HG03439 (cell line): ENCODE data around the gene CAMSAP1.

Experiments
- ATAC-seq: cut with Tn5 transposase; IDR thresholded peaks from one replicate; pipeline ENCODE4 v1.9.1; 2021; ENCODE audit warnings: mild to moderate bottlenecking, moderate library complexity; ENCODE audit not compliant: unreplicated experiment

Gene CAMSAP1

DNA sequence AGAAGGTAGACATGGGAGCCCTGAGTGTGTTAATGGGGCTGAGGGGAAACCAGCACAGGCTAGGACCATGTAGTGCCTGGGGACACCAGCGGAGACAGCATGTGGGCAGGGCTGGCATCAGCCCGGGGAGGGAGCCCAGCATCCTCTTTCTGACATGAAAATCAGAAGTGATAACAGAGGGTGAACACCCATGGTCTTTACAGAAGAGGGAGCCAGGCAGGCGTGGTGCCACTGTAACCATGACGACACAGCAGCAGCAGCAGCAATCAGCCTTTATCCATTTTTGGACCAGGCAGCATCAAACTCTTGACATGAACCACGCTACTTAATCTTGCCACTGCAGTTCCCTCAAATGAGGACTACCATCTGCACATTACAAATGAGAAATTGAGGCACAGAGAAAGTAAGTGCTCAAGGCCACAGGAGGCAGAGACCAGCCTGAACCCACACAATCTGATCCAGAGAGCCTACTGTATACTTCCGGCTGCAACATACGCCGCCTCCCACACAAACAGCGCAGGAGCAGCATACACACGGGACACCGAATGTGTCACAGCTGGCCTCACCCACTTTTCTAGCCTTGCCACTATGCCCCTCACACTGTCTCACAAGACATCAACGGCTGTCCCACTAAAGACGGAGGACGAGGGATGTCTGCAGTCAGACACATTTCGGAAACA, 23.8 kb downstream of the CAMSAP1 start:
- no peak for ATAC-seq

DNA sequence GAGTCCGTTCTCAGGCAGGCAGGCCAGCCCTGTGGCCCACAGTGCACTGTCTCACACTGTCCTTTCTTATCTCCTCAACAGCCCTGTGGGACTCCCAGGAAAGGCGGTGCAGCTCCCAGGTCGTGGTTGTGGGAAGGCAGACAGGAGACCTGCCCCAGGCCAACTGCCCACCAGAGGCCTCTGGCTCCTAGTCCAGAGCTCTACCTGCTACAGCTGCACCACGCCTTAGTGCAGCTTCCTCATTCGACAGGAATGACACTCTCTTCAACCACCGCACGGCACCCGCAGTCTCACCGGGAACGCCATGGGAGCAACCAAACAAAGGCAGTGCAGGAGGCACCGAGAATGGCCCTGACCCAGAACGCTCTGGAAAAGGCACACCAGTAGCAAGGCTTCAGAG, 25.3 kb downstream of the CAMSAP1 start:
- ATAC-seq: no peak

DNA sequence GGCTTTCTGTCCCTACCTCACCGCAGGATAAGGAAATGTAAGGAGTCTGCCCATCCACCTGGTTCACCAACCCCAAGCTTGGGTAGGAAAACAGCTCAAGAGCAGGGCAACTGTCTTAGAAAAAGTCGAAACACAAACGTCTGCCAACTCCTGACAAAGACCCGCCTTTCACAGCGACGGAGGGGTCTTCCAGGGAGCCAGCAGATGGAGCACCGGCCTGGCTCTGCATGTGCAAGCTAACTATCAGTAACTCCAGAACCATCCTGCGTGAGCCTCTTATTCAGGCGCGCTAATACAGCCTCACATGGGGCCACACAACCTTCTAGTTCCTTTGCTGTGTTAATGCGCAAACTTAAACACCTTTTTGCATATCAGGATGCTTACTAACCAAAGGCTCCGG, 26.9 kb downstream of the CAMSAP1 start:
- no peak for ATAC-seq

DNA sequence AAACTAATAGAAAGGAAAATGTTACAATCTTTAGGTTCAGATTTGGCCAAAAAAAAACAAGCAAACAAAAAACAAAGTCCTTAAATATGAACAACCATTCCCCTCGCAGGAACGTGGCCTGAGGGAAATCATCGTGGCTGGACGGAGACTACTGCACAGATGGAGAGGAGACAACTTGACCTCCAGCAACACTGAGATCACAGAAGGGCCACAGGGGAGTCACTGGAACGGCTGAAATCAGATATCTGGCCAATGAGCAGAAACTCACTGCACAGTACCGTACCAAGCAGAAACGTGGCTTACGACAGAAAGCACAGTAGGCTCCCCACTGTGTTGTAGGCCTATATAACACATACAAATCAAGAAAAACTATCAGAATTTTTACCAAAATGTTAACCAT, 27.7 kb downstream of the CAMSAP1 start:
- ATAC-seq: no peak

DNA sequence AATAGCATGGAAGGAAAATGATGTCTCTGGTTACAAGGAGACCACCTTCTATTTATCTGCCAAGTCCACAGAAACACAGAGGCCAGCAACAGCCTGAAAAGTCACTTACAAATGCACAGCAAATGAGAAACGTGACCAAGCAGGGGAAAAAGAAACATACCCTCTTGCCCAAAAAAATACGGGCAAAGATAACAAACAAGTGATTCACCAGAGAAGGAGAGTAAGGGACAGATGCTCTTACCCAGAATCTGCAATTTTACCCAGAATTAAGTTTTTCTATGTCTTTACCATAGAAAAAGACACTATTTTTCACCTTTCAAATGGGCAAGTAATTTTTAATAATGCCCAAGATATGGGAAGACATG, 28.1 kb downstream of the CAMSAP1 start:
- ATAC-seq: no peak

DNA sequence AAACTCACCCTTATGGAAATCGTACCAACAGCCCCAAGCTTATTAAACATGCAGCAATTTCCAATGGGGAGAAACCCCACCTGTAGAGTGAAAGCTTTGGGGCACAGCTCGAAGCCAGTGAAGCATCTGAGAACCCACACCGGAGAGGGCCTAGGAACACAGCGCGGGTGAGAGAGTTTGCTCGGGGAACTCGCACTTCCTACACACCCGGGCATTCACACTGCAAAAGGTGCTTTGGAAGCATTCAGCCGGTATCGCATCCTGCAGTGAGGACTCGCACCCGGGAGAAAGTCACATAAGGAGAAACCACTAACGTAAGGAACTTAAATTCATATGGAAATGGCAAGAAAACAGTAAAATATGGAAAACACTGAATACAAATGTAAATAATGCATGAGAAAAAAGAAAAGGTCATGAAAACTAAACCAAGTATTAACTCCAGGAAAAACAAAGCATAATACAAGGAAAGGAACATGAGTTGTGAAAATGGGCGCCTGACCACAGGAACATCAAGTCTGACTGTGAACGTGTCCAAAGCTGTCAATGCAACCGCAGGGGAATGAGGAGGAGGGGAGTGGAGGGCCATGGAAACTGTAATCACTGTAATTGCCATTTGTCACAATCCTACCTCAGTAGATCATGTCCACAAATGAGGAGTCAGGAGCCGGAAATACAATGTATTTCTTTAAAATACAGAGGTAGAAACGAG, 28.7 kb downstream of the CAMSAP1 start:
- ATAC-seq: no peak

DNA sequence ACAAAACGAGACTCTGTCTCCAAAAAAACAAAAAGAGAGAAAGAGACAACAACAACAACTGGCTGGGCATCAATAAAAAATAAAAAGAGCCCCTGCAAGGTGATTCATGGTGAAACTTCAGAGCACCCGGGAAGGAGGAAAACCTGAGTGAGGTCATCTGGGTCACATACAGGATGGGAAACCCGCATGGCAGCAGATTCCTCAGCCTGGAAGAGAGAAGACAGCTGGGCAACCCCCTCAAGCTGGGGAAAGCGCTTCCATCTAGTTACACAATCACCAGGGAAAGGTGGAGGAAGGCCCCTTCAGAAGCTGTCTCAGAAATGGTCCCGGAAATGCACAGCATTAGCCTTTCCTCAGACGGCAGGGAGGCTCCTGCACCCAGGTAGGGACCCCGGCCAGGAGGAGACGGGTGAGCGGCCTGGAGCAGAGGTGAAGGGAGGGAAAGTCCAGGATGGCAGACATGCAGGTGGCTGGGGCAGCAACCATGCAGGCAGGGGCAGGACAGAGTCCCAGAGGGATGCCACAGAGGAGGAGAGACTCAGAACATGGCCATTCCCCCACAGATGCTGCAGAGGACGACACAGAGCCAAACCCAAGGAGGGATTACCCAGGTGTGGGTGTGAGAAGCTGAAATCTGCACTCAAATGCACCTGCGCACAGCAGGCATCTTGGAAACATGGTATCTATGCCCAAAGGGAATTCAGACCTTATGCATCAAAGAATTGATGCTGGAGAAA, 29.4 kb downstream of the CAMSAP1 start:
- ATAC-seq: no peak

DNA sequence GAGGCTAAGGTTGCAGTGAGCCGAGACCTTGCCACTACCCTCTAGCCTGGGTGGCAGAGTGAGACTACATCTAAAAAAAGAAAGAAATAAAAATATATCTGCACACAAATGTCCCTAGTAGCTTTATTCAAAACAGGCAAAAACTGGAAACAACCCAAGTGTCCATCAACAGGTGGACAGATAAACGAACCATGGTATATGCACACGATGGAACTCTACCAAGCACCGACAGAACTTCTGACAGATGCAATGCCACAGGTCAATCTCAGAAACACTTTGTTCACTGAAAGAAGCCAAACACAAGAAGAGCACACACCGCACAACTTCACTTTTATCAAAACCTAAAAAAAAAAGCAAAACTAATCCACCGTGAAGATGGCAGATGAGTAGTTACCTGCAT, 30.4 kb downstream of the CAMSAP1 start:
- ATAC-seq: no peak

DNA sequence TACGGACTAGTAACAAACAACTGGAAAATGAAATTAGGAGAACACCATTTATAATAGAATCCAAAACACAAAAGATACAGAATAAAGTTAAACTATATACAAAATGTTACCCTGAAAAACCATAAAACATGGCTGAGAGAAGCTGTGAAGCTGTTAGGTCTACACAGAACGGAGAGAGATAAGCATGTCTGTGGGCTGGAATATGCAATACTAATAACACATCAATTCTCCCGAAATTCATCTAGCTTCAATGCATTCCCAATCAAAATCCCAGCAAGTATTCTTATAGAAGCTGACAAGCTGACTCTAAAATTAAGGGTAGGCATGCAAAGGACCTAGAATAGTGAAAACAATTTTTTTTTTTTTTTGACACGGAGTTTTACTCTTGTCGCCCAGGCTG, 32.5 kb downstream of the CAMSAP1 start:
- ATAC-seq: no peak

DNA sequence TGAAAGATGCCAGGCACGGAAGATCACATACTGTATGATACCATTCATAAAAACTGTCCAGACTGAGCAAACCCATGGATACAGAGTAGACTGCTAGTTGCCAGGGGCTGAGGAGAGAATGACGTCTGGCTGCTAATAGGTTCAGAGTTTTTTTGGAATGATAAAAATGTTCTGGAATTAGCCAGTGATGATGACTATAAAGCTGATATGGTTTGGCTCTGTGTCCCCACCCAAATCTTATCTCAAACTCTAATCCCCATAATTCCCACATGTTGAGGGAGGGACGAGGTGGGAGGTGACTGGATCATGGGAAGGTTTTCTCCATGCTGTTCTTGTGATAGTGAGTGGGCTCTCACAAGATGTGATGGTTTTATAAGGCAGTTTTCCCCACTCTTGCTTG, 37.4 kb downstream of the CAMSAP1 start:
- ATAC-seq: no peak

DNA sequence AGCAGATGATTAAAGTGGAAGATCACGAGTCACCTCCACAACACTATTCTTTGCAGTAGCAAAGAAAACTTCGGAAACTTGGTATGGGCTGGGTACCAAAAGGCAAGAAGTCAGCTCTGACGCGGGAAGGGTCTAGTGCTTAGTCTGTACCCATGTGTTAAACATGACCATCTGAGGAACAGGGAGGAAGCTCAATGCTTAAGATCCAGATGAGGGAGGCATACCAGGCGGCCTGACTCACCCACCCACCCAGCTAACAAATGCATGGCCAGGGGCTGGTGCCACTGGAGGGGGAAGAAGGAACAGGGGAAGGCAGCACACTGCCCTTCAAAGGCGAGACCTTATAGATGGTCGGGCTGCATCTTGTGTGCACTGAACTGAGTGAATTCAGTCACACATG, 41.8 kb downstream of the CAMSAP1 start:
- ATAC-seq: no peak

DNA sequence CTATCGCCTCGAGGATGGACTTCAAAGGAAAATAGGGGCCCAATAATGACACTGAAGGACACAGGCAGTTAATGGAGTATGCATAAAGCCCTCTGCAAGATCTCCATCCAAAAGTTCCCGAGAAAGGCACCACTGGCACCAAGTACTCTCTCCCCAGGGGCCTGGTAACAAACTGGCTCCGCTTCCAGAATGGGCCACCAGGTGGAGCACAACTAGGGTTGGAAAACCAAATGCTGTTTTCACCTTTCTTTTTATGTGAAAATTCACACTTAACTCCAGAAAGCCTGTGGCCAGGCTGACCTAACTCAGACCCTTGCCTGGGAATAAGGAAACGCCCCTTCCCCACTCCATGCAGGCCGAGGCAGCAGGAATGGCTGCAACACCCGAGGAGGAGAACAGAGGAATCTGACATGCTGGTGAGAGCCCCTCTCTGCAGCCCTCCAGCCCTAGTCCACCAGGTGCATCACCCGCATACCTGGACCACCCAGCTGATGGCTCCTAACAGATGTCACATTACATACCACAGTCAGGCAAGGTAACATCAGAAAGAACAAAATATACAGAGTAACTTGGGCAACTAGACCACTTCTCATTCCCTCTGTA, 42.8 kb downstream of the CAMSAP1 start:
- ATAC-seq: no peak

DNA sequence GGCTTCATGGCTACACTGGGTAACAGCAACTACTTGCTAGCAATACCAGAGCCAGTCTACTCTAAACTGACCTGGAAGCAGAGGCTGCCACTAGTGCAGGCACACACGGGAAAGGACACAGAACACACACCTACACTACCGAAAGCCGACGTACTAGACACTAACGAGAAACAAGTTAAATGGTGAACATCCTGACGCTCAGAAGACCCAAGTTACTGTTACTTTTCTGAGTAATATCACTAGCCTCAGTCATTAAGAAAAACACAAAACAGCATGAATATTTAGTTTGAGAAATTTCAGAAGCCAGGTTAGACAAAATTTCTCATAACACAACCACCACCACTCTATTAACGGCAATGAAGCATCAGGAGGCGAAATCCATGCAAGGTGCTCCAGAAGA, 44.5 kb downstream of the CAMSAP1 start:
- no peak for ATAC-seq

DNA sequence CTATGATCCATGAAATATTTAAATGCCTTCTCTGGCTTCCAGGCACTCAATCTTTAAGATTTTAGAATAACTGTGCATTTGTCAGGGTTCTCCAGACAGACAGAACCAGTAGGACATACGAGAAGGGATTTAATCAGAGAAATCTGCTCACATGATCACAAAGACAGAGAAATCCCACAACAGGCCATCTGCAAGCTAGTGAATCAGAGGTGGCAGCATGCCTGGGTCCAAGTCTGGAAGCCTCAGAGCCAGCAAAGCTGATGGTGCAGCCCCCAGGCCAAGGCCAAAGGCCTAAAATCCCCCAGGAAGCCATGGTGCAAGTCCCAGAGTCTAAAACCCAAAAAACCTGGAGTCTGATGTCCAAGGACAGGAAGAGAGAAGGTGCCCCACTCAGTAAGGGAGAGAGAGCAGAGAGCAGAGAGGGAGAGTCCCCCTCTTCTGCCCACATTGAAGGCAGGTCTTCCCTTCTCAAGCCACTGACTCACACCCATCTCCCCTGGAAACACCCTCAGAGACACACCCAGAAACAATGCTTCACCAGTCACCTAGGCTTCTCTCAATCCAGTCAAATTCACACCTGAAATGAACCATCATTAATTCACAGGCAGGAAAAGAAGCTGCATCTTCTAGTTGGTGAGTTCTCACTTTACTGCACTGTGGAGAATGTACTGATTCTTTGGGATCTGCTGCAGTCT, 48.7 kb downstream of the CAMSAP1 start:
- ATAC-seq: no peak

DNA sequence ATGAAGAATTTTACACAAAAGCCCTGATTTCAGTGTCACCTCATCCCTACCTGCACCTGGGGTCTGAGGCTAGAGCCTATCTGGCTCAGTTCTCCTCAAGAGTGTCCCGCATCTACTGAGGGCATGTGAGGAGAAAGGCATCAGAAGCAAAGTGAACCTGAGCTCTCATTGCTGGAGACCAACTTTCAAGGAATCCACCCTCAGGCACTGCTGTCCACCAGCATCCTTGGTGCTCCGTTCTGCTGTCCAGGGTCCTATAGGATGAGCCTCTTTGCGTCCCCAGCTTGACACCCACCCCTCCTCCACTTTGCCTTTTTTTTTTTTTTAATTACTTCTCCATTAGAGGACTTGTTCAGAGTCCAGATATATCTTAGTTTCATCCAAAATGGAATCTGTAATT, 49.5 kb downstream of the CAMSAP1 start:
- ATAC-seq: no peak

DNA sequence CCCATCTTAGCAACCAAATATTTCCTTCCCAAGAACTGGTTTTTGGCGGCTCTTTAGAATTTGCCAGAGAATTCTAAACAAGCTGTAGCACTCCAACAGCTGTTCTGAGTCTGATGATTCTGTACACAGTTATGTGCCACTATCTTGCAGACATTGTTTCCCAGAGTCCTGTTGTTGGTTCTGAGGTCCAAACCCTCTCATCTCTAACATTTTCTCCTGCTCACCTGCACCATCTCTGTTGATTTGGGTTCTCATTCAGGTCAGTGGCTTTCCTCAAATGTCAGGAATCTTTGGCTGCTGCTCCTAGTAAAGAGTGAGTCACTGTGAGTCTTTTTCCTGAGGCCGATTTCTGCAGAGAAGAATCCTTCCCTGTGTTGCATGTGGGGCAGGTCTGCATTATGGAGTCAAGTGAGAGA, 50.0 kb downstream of the CAMSAP1 start:
- no peak for ATAC-seq

DNA sequence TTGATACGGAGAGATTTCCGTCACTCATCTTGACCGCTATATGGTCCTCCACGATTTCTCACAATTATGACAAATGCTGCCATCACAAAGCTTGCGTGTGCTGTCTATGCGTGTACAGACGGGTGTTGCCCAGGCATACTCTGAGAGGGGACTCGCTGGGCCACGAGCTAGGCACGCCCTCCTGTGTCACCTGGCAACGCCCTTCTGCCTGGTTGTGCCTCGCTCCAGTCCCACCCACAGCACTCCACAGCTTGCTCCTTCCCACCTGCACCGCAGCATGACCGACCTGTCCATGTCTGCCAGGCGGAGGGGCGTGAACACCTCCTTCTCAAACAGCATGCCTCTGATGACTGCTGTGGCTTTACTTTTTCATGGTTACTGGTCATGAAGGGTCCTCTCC, 55.6 kb downstream of the CAMSAP1 start:
- no peak for ATAC-seq

DNA sequence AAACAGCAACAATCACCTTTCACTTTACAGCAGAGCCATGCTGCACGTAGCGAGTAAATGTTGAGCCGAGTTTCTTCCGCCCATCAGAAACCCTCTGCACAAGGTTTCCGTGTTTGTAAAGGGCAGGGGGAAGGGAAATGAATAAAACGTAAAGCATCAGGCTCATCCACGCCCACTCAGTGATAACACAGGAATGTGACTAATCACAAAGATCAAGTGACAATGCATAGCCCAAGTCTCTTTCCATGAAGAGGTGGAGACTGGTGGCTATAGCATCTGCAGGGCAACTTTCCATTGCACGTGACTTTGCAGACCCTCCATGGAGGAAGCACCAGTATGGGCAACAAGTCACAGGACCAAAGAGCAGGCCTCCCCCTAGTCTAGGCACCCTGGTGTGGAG, 56.6 kb downstream of the CAMSAP1 start:
- no peak for ATAC-seq

DNA sequence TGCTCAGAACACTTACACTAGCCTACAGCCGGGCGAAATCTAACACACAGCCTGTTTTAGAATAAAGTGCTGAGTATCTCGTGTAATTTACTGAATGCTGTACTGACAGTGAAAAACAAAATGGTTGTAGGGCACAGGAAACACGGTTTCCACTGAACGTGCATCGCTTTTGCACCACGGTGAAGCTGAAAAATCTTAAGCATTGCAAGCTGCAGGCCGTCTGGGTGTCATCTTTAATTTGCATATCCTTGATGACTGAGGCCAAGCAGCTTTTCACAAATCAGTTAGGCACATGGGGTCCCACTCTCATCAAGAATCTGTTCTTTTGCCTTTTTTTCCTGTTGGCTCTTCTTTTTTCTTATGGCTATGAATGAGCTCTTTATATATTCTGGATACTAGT, 58.2 kb downstream of the CAMSAP1 start:
- no peak for ATAC-seq

DNA sequence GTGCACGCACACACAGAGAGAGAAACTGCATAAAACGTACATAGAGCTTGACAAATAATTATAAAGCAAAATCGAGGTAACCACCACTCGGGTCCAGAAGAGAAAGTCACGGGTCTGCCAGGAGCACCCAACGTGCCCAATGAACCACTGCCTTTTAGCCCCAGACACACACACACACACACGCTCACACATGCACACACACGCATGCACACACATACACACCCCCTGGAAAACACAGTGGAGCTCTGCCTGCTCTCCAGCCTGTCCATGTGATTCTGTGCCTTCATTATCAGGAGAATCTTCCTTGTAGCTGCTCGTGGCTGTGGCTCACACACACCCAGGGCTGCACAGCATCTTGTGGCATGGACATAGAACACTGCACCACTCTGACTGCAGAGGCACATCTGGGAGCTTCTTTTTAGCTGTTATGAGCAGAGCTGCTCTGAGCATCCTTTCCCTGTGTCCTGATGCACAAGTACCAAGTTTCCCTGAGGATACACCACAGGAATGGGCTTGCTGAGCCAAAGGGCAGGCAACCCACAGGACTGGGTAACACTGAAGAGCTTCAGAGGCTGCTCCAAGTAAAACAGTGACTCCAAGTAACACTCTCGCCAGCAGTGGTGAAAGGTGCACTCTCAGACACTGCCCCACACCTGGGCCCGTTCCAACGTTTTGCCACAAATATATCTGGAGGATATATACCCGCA, 58.9 kb downstream of the CAMSAP1 start:
- ATAC-seq: no peak

DNA sequence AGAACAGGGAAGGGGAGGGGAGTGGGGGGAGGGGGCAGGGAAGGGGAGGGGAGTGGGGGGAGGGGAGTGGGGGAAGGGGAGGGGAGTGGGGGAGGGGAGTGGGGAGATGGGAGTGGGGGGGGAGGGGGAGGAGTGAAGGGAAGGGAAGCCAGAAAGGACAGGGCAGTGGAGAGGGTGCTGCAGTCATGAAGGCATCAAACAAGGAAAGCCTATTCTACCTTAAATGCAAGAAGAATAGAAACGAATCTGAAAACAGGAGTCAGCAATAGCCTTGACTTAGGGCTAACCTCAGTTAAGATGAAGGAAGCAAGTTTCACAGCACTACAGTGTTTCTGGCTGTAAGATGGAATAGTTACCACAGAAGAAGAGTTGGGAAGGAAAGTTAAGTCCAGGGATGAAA, 59.5 kb downstream of the CAMSAP1 start:
- no peak for ATAC-seq
